Measurements from ENCODE around the gene RAPGEF4.

DNA sequence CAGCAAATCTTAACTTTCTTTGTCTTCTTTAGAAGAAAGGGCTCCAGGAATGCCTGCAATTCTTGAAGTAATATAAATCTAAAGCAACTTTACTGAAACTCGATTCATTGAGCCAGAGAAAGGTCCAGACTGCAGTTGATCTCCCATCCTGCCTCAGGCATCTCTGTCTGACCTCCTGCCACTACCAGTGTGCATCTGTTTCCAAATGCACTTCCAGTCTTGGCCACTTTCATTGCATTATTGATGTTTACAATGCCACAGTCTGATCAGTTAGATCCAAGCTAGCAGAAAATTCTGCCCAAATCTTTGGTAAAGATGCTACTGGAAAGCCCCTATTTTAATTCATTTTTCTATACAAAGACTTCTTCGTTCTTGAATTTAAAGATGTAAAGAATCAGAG is 158.0 kb downstream of the RAPGEF4 start:
- TF ChIP-seq, protein P1, sequence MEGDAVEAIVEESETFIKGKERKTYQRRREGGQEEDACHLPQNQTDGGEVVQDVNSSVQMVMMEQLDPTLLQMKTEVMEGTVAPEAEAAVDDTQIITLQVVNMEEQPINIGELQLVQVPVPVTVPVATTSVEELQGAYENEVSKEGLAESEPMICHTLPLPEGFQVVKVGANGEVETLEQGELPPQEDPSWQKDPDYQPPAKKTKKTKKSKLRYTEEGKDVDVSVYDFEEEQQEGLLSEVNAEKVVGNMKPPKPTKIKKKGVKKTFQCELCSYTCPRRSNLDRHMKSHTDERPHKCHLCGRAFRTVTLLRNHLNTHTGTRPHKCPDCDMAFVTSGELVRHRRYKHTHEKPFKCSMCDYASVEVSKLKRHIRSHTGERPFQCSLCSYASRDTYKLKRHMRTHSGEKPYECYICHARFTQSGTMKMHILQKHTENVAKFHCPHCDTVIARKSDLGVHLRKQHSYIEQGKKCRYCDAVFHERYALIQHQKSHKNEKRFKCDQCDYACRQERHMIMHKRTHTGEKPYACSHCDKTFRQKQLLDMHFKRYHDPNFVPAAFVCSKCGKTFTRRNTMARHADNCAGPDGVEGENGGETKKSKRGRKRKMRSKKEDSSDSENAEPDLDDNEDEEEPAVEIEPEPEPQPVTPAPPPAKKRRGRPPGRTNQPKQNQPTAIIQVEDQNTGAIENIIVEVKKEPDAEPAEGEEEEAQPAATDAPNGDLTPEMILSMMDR (IDR thresholded peaks at IDR 0.05) = no peak
- no peak for TF ChIP-seq POLR2A (IDR thresholded peaks at IDR 0.05)

All from Peyer's patch (tissue), 4 donors.